ENCODE results near the gene SELPLG. TPM values are rescaled to one million over a fixed set of nuclear protein-coding genes. Genes with fewer than 3 reads are reported as not detected.

SELPLG gene
- total RNA-seq, 1 donor from 2014 or later: 0.51 TPM

- DNase-seq (ENCODE audit: low read depth, low spot score): no peak
- Mint-ChIP-seq H3K27me3 (ENCODE audit: low read depth) (no peaks in the 10 kb centered on the region), H3K27ac (ENCODE audit: unreplicated experiment) (no peak overlapping the region), H3K36me3 (ENCODE audit: low read depth) (no peaks in the 10 kb centered on the region), H3K4me1 (peaks cover 62% of the 10 kb centered on the region), H3K4me3 (no peak overlapping the region), H3K9me3 (no peaks in the 10 kb centered on the region)
- no peak for TF ChIP-seq CTCF (conservative IDR thresholded peaks at IDR 0.05)
These were observed 34.8 kb upstream of the SELPLG start for GRCh38 chr12:108668542-108668941.

- Mint-ChIP-seq H3K4me1 (peaks cover 65% of the 10 kb centered on the region), H3K27me3 (ENCODE audit: low read depth) (no peaks in the 10 kb centered on the region), H3K9me3 (no peaks in the 10 kb centered on the region), H3K36me3 (ENCODE audit: low read depth) (peaks cover 4% of the 10 kb centered on the region), H3K27ac (ENCODE audit: unreplicated experiment) (no peak overlapping the region), H3K4me3 (no peak overlapping the region)
- TF ChIP-seq CTCF (conservative IDR thresholded peaks at IDR 0.05): no peak
- no peak for DNase-seq (ENCODE audit: low read depth, low spot score)
These were observed 34.4 kb upstream of the SELPLG start for GRCh38 chr12:108668063-108668462.

- Mint-ChIP-seq H3K4me1 (peaks cover 61% of the 10 kb centered on the region), H3K27ac (ENCODE audit: unreplicated experiment) (no peak overlapping the region), H3K9me3 (no peaks in the 10 kb centered on the region), H3K36me3 (ENCODE audit: low read depth) (peaks cover 7% of the 10 kb centered on the region), H3K27me3 (ENCODE audit: low read depth) (no peaks in the 10 kb centered on the region), H3K4me3 (no peak overlapping the region)
- TF ChIP-seq CTCF (conservative IDR thresholded peaks at IDR 0.05): no peak
- no peak for DNase-seq (ENCODE audit: low read depth, low spot score)
These were observed 33.7 kb upstream of the SELPLG start for GRCh38 chr12:108667349-108667748.

- H3K27me3 Mint-ChIP-seq (ENCODE audit: low read depth): no peaks in the 10 kb centered on the region
These were observed 32.7 kb upstream of the SELPLG start for GRCh38 chr12:108666401-108666881.

GRCh38 chr12:108665608-108666202, 32.0 kb upstream of the SELPLG start:
- H3K4me3 Mint-ChIP-seq: no peak overlapping the region
- peak overlapping the region; percentile 78 for H3K27ac Mint-ChIP-seq (ENCODE audit: unreplicated experiment)

More at GRCh38 chr12:108666401-108666881, 32.7 kb upstream of the SELPLG start:
- TF ChIP-seq CTCF (conservative IDR thresholded peaks at IDR 0.05): no peak
- DNase-seq (ENCODE audit: low read depth, low spot score): no peak
- Mint-ChIP-seq H3K27ac (ENCODE audit: unreplicated experiment) (peak overlapping the region; percentile 30), H3K4me3 (no peak overlapping the region), H3K9me3 (no peaks in the 10 kb centered on the region), H3K4me1 (peaks cover 56% of the 10 kb centered on the region), H3K36me3 (ENCODE audit: low read depth) (peaks cover 7% of the 10 kb centered on the region)

More at GRCh38 chr12:108665608-108666202, 32.0 kb upstream of the SELPLG start:
- TF ChIP-seq CTCF (conservative IDR thresholded peaks at IDR 0.05): no peak
- H3K36me3 Mint-ChIP-seq (ENCODE audit: low read depth): peaks cover 7% of the 10 kb centered on the region
- peaks cover 48% of the 10 kb centered on the region for H3K4me1 Mint-ChIP-seq
- no peak for DNase-seq (ENCODE audit: low read depth, low spot score)
- no peaks in the 10 kb centered on the region for H3K27me3 Mint-ChIP-seq (ENCODE audit: low read depth)
- no peaks in the 10 kb centered on the region for H3K9me3 Mint-ChIP-seq
